Naive thymus-derived CD4-positive, alpha-beta T cell (primary cell): ENCODE results near the gene KLB. TPM values are rescaled to one million over a fixed set of nuclear protein-coding genes. Genes with fewer than 3 reads are reported as not detected.
A peak's percentile ranks its signal among the peaks of the same experiment; 100 is the strongest.

ENCODE experiments used
- ATAC-seq: fragments of 150-1000 bp; cut with Tn5 transposase; 2 replicates; pipeline ENCODE4 v1.10.0; 2021; ENCODE audit warnings: mild to moderate bottlenecking, moderate library complexity
- CTCF ChIA-PET: fragments of 350-600 bp; sonication (Branson Sonifier 250); formaldehyde crosslinking; loops from one replicate; lab custom pipeline; 2021; ENCODE audit warnings: antibody characterized with exemption; lab: Charles Lee
- POLR2A ChIA-PET: fragments of 350-600 bp; sonication (Branson Sonifier 250); formaldehyde crosslinking; loops from one replicate; lab custom pipeline; 2021; ENCODE audit warnings: antibody characterized with exemption, inconsistent platforms; lab: Charles Lee
- DNase-seq, 9 donors: peaks; one replicate each; pipeline versions ENCODE4 v3.0.0 to v3.0.0-alpha.2; 2020 to 2022; ENCODE audit warnings: mixed read lengths in 1 of 9
- H3K27ac ChIP-seq: one replicate; pipeline ENCODE4 v1.7.0; 2013; ENCODE audit warnings: mild to moderate bottlenecking, low read depth, low read length, moderate library complexity
- H3K27me3 ChIP-seq, 2 donors: one replicate each; pipeline ENCODE4 v1.7.0; 2013; ENCODE audit warnings: low read length in 2 of 2, mild to moderate bottlenecking in 2 of 2, moderate library complexity in 2 of 2; ENCODE audit not compliant: control insufficient read depth in 2 of 2, insufficient read depth in 2 of 2
- H3K36me3 ChIP-seq, 3 experiments: 1 replicate in 2 of 3; 2 replicates in 1 of 3; pipeline ENCODE4 v1.7.0; 2013; ENCODE audit warnings: low read length in 3 of 3, mild to moderate bottlenecking in 3 of 3, moderate library complexity in 1 of 3; ENCODE audit not compliant: insufficient read depth in 3 of 3, control insufficient read depth in 2 of 3
- H3K4me1 ChIP-seq, 2 donors: one replicate each; pipeline ENCODE4 v1.7.0; 2013; ENCODE audit warnings: low read length in 2 of 2, mild to moderate bottlenecking in 2 of 2, moderate library complexity in 1 of 2; ENCODE audit not compliant: control insufficient read depth in 2 of 2, insufficient read depth in 2 of 2
- H3K4me3 ChIP-seq: 2 replicates; pipeline ENCODE4 v1.7.0; 2013; ENCODE audit warnings: mild to moderate bottlenecking, low read length
- H3K9me3 ChIP-seq, 3 experiments: 1 replicate in 2 of 3; 2 replicates in 1 of 3; pipeline ENCODE4 v1.7.0; 2013; ENCODE audit warnings: low read length in 3 of 3; ENCODE audit not compliant: control insufficient read depth in 2 of 3
- H3K27ac Mint-ChIP-seq, 9 donors: one replicate each; pipeline ENCODE4 v1.8.0; 2020 to 2022; ENCODE audit warnings: mixed read lengths in 9 of 9, mild to moderate bottlenecking in 8 of 9, moderate library complexity in 5 of 9, inconsistent platforms in 2 of 9
- H3K27me3 Mint-ChIP-seq, 5 donors: one replicate each; pipeline ENCODE4 v1.8.0; 2021 to 2022; ENCODE audit warnings: mixed read lengths in 5 of 5, mild to moderate bottlenecking in 1 of 5
- H3K36me3 Mint-ChIP-seq, 5 donors: one replicate each; pipeline ENCODE4 v1.8.0; 2020 to 2022; ENCODE audit warnings: mixed read lengths in 5 of 5, mild to moderate bottlenecking in 3 of 5, inconsistent platforms in 1 of 5
- H3K4me1 Mint-ChIP-seq, 7 donors: one replicate each; pipeline ENCODE4 v1.8.0; 2020 to 2022; ENCODE audit warnings: mixed read lengths in 7 of 7, mild to moderate bottlenecking in 3 of 7, inconsistent platforms in 1 of 7
- H3K4me3 Mint-ChIP-seq, 10 donors: one replicate each; pipeline ENCODE4 v1.8.0; 2020 to 2022; ENCODE audit warnings: mild to moderate bottlenecking in 10 of 10, mixed read lengths in 10 of 10, moderate library complexity in 6 of 10, inconsistent platforms in 2 of 10
- H3K9me3 Mint-ChIP-seq, 11 donors: one replicate each; pipeline ENCODE4 v1.8.0; 2020 to 2022; ENCODE audit warnings: mixed read lengths in 11 of 11, mild to moderate bottlenecking in 4 of 11, inconsistent platforms in 1 of 11, moderate library complexity in 1 of 11
- intact Hi-C, 2 donors: fragments of 100-400 bp; cut with micrococcal nuclease; formaldehyde crosslinking; loops; one replicate each; pipeline ENCODE4 v1.15.1; 2023
- polyA plus RNA-seq, 2 donors: library from polyadenylated mRNA; unstranded; fragments of 300-500 nt; fragmentation: Illumina TruSeq; gene quantifications; one replicate each; pipeline ENCODE4 v1.2.3, GENCODE V29; 2021
- total RNA-seq, 6 experiments: library from RNA in 5 of 6; stranded (reverse) in 5 of 6; gene quantifications; 1 replicate in 5 of 6; 2 replicates in 1 of 6; pipeline ENCODE4 v1.2.3 and lab custom pipeline; 2021 to 2026

Gene KLB
- total and polyA plus RNA-seq, 7 experiments from 2014 or later = 0.07 TPM; not detected in 6

DNA sequence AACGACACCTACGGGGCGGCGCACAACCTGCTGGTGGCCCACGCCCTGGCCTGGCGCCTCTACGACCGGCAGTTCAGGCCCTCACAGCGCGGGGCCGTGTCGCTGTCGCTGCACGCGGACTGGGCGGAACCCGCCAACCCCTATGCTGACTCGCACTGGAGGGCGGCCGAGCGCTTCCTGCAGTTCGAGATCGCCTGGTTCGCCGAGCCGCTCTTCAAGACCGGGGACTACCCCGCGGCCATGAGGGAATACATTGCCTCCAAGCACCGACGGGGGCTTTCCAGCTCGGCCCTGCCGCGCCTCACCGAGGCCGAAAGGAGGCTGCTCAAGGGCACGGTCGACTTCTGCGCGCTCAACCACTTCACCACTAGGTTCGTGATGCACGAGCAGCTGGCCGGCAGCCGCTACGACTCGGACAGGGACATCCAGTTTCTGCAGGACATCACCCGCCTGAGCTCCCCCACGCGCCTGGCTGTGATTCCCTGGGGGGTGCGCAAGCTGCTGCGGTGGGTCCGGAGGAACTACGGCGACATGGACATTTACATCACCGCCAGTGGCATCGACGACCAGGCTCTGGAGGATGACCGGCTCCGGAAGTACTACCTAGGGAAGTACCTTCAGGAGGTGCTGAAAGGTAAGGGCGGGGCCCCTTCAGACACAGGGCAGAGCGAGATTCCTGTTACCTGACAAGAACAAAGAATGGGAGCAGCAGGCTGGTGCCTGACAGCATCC lies 40.3 kb downstream of the KLB start:
- Mint-ChIP-seq H3K27me3 (no peaks in the 10 kb centered on the region), H3K4me1 (peaks cover 0 to 11% (median 6%) of the 10 kb centered on the region in 7 donors), H3K27ac (peak overlapping the region in 3 of 9 donors; percentile 6 to 65 (median 38)), H3K4me3 (peak overlapping the region; percentile 48 to 81 (median 70)), H3K36me3 (peaks cover 0 to 11% (median 2%) of the 10 kb centered on the region in 5 donors), H3K9me3 (no peaks in the 10 kb centered on the region)
- ATAC-seq (peak; percentile 90), DNase-seq (peak in 6 of 9 donors; percentile 25 to 51 (median 40))
- peak overlapping the region; percentile 26 for H3K4me3 ChIP-seq
- H3K27ac ChIP-seq = no peak overlapping the region
- no peaks in the 10 kb centered on the region for H3K9me3 ChIP-seq
- H3K4me1 ChIP-seq = peaks cover 0 to 3% of the 10 kb centered on the region in 2 donors
- no peaks in the 10 kb centered on the region for H3K27me3 ChIP-seq
- peaks cover 0 to 9% (median 3%) of the 10 kb centered on the region in 3 experiments for H3K36me3 ChIP-seq
- CTCF ChIA-PET = interaction anchor here (0.6 to 0.7 kb wide), 2 partner anchors 13 to 574 kb away, joined by 3 read pairs; no protein-coding TSS in a partner anchor
- intact Hi-C loops = no loop called here
- POLR2A ChIA-PET = interaction anchor here (0.7 to 1.8 kb wide), 4 partner anchors 10 to 191 kb away, joined by 3 to 8 read pairs (median 4); partner anchors contain the start of genes LIAS, RPL9, SMIM14 and UGDH

DNA sequence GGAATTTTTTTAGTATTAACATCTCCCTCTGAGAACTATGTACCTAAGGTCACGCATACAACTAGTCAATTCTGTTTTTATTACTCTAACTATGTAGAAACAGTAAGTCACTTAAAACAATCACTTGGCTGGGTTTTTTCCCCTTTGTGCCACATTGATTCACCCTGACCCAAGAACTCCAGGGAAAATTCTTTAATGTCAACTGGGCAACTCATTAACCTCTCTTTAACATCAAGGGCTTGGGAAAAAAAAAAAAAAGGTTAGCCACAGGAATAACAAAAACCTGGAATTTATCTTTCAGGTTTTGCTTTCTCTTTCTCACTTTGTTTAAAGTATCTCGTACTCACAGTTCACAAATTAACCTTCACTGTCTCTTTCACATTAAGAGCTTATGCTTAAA lies 43.9 kb downstream of the KLB start:
- Mint-ChIP-seq H3K36me3 (peaks cover 4 to 40% (median 26%) of the 10 kb centered on the region in 5 donors), H3K4me1 (peaks cover 0 to 33% (median 10%) of the 10 kb centered on the region in 7 donors), H3K27ac (peak overlapping the region in 4 of 9 donors; percentile 4 to 54 (median 28)), H3K9me3 (no peaks in the 10 kb centered on the region), H3K27me3 (no peaks in the 10 kb centered on the region), H3K4me3 (no peak overlapping the region)
- POLR2A ChIA-PET = interaction anchor here (0.9 kb wide), 1 partner anchor 84 kb away, joined by 5 read pairs; no protein-coding TSS in a partner anchor
- intact Hi-C loops = loop anchor here in 1 of 2 donors (10.0 kb wide), 1 partner anchor 854 kb away; no protein-coding TSS in a partner anchor
- peaks cover 0 to 3% of the 10 kb centered on the region in 2 donors for H3K4me1 ChIP-seq
- no peaks in the 10 kb centered on the region for H3K27me3 ChIP-seq
- no peaks in the 10 kb centered on the region for H3K9me3 ChIP-seq
- H3K4me3 ChIP-seq = no peak overlapping the region
- H3K36me3 ChIP-seq = peaks cover 12 to 44% (median 29%) of the 10 kb centered on the region in 3 experiments
- CTCF ChIA-PET = no interaction called here
- no peak for ATAC-seq
- no peak for DNase-seq
- H3K27ac ChIP-seq = no peak overlapping the region

DNA sequence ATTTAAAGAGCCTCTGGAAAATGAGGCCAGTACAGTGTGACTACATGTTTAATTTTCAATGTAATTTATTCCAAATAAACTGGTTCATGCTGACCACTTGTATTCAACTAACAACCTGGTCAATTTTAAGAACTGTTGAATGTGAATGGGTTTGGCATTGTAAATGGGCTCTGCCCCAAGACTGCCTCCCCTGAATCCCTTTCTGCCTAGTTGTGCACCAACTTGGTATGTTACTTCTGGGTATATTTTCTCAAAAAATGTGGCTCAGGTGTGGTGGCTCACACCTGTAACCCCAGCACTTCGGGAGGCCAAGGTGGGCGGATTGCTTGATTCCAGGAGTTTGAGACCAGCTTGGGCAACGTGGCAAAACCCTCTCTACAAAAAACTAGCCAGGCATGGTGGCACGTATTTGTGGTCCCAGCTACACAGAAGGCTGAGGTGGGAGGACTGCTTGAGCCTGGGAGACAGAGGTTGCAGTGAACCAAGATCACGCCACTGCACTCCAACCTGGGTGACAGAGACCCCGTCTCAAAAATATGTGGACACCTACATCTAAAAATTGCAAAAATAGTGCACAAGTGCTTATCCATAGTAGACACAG lies 44.8 kb downstream of the KLB start:
- H3K27ac Mint-ChIP-seq = peak overlapping the region in 4 of 9 donors; percentile 14 to 63 (median 32)
- H3K4me3 ChIP-seq = no peak overlapping the region
- no peak for ATAC-seq
- H3K27me3 Mint-ChIP-seq = no peaks in the 10 kb centered on the region
- no peak overlapping the region for H3K4me3 Mint-ChIP-seq
- peaks cover 5 to 45% (median 27%) of the 10 kb centered on the region in 5 donors for H3K36me3 Mint-ChIP-seq
- H3K9me3 Mint-ChIP-seq = no peaks in the 10 kb centered on the region
- peaks cover 3 to 4% of the 10 kb centered on the region in 2 donors for H3K4me1 ChIP-seq
- H3K27ac ChIP-seq = no peak overlapping the region
- POLR2A ChIA-PET = interaction anchor here (0.9 kb wide), 1 partner anchor 84 kb away, joined by 5 read pairs; no protein-coding TSS in a partner anchor
- peaks cover 12 to 53% (median 38%) of the 10 kb centered on the region in 3 experiments for H3K36me3 ChIP-seq
- CTCF ChIA-PET = interaction anchor here (0.7 kb wide), 1 partner anchor 22 kb away, joined by 5 read pairs; no protein-coding TSS in a partner anchor
- H3K27me3 ChIP-seq = no peaks in the 10 kb centered on the region
- H3K4me1 Mint-ChIP-seq = peaks cover 2 to 38% (median 13%) of the 10 kb centered on the region in 7 donors
- H3K9me3 ChIP-seq = no peaks in the 10 kb centered on the region
- DNase-seq = no peak
- intact Hi-C loops = loop anchor here in 1 of 2 donors (10.0 kb wide), 1 partner anchor 853 kb away; no protein-coding TSS in a partner anchor

DNA sequence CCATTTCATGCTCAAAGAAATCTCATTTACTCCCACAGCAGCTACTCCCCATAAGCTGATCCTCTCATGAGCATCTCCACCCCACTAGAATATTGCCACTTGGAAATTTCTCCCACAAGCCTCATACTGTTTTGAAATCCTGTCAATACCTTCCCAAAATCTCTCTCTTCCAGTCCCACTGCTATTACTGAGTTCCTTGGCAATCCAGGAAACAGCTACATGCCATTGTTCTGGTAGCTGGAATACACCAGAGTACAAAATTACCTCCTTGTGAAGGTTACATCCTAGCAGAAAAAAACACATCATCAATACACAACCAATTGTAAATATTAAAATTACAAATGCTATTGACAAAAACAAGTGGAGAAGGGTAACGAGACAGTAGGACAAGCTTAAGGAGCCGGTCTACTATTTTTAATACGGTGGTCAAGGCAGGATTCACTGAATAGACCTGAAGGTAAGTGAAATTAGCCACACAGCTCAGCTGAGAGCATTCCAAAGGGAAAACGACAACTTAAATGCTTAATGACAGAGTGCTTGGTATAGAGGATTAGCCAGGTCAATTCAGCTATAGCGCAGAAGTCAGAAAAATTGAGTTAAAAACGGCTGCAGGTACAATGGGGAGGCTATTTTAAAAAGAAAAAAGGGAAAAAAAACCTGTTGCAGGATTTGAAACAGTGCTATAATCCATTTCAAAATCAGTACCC lies 45.6 kb downstream of the KLB start:
- Mint-ChIP-seq H3K9me3 (no peaks in the 10 kb centered on the region), H3K27ac (peak overlapping the region in 7 of 9 donors; percentile 6 to 67 (median 33)), H3K4me1 (peaks cover 8 to 44% (median 21%) of the 10 kb centered on the region in 7 donors), H3K36me3 (peaks cover 9 to 53% (median 35%) of the 10 kb centered on the region in 5 donors), H3K27me3 (no peaks in the 10 kb centered on the region), H3K4me3 (no peak overlapping the region)
- H3K27me3 ChIP-seq = no peaks in the 10 kb centered on the region
- peaks cover 9 to 11% of the 10 kb centered on the region in 2 donors for H3K4me1 ChIP-seq
- no peak for DNase-seq
- H3K27ac ChIP-seq = no peak overlapping the region
- no peaks in the 10 kb centered on the region for H3K9me3 ChIP-seq
- no peak overlapping the region for H3K4me3 ChIP-seq
- ATAC-seq = no peak
- intact Hi-C loops = loop anchor here in 1 of 2 donors (10.0 kb wide), 1 partner anchor 852 kb away; no protein-coding TSS in a partner anchor
- peaks cover 16 to 61% (median 46%) of the 10 kb centered on the region in 3 experiments for H3K36me3 ChIP-seq
- ChIA-PET CTCF (interaction anchor here (0.7 kb wide), 1 partner anchor 21 kb away, joined by 5 read pairs; no protein-coding TSS in a partner anchor), POLR2A (interaction anchor here (0.5 to 0.9 kb wide), 3 partner anchors 24 to 266 kb away, joined by 3 read pairs; no protein-coding TSS in a partner anchor)

DNA sequence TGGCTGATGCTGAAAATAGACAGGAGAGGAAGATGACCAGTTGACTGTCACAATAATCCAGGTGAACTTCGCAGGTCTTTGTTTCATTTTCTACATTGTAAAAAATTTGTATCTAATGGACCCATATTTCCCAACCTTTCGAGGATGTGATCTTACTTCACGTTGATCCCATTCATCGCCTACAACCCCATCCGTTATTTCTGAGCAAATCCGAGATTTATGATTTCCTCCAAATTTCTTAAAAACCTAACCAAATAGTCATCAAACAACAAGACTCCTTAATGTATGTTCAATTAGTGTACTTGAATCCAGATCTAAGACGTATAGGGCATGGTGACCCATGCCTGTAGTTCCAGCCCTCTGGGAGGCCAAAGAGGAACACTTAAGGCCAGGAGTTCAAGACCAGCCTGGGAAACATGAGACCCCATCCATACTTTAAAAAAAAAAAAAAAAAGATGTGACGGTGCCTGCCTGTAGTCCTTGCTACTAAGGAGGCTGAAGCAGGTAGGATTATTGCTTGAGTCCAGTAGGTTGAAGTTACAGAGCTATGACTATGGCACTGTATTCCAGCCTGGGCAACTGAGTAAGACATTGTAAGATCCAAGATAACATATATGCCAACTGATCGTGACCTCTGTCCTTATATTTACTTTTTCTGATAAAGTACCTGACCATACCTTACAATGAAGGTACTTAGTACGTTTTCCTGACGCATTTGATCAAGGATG lies 46.3 kb downstream of the KLB start:
- no peak overlapping the region for H3K4me3 Mint-ChIP-seq
- intact Hi-C loops = loop anchor here in 1 of 2 donors (10.0 kb wide), 1 partner anchor 852 kb away; no protein-coding TSS in a partner anchor
- no peak for ATAC-seq

More for the DNA sequence above, 46.3 kb downstream of the KLB start:
- H3K4me1 Mint-ChIP-seq = peaks cover 8 to 48% (median 23%) of the 10 kb centered on the region in 7 donors
- peaks cover 9 to 59% (median 42%) of the 10 kb centered on the region in 5 donors for H3K36me3 Mint-ChIP-seq
- Histone ChIP-seq H3K27ac (no peak overlapping the region), H3K4me1 (peaks cover 15 to 19% of the 10 kb centered on the region in 2 donors), H3K27me3 (no peaks in the 10 kb centered on the region), H3K9me3 (no peaks in the 10 kb centered on the region), H3K4me3 (no peak overlapping the region), H3K36me3 (peaks cover 16 to 63% (median 48%) of the 10 kb centered on the region in 3 experiments)
- H3K27me3 Mint-ChIP-seq = no peaks in the 10 kb centered on the region
- POLR2A ChIA-PET = interaction anchor here (0.5 to 0.9 kb wide), 3 partner anchors 23 to 267 kb away, joined by 3 read pairs; no protein-coding TSS in a partner anchor
- DNase-seq = no peak
- H3K9me3 Mint-ChIP-seq = no peaks in the 10 kb centered on the region
- peak overlapping the region in 3 of 9 donors; percentile 6 to 64 (median 52) for H3K27ac Mint-ChIP-seq
- CTCF ChIA-PET = no interaction called here
